Measurements from ENCODE around the gene COL27A1. TPM values are rescaled to one million over a fixed set of nuclear protein-coding genes. Genes with fewer than 3 reads are reported as not detected.

The COL27A1 gene
- total and polyA plus RNA-seq, 2 donors: 8.1 to 21.5 TPM

GRCh38 chr9:114252394-114252793 is 97.1 kb downstream of the COL27A1 start:
- no peak for DNase-seq (ENCODE audit: extremely low spot score)
- H3K27ac ChIP-seq (ENCODE audit: low read depth): no peak overlapping the region
- H3K4me3 ChIP-seq (ENCODE audit: low read depth, low read length): no peak overlapping the region
- WGBS: 95% methylated on average over 6 of the region's 6 CpGs
- H3K4me1 ChIP-seq (ENCODE audit: insufficient read depth): no peaks in the 10 kb centered on the region
- H3K36me3 ChIP-seq (ENCODE audit: insufficient read depth): no peaks in the 10 kb centered on the region

GRCh38 chr9:114256827-114257328 is 101.5 kb downstream of the COL27A1 start:
- H3K4me3 ChIP-seq (ENCODE audit: low read depth, low read length): no peak overlapping the region
- no peak for DNase-seq (ENCODE audit: extremely low spot score)
- 72% methylated on average over 10 of the region's 10 CpGs for WGBS
- no peak overlapping the region for H3K27ac ChIP-seq (ENCODE audit: low read depth)
- no peaks in the 10 kb centered on the region for H3K4me1 ChIP-seq (ENCODE audit: insufficient read depth)
- no peaks in the 10 kb centered on the region for H3K36me3 ChIP-seq (ENCODE audit: insufficient read depth)

DNA sequence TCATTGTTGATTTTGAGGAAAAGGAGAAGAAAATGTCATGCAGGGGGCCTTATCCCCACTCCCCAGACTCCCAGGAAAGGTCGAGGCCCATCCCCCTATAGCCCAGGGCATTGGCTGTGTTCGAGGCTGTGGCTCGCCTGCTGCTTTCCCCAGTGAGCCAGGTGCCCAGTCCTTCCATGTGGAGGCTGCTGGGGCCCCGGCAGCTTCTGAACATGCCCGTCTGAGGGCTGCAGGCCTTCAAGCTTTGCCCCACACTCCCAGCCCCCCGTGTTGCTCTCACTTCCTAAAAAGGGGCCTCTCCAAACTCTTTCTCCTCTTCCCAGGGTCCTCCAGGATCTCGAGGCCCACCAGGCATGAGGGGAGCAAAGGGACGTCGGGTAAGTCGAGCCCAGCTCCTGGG is 102.9 kb downstream of the COL27A1 start:
- no peak overlapping the region for H3K4me3 ChIP-seq (ENCODE audit: low read depth, low read length)
- WGBS: 82% methylated on average over 10 of the region's 10 CpGs
- no peaks in the 10 kb centered on the region for H3K4me1 ChIP-seq (ENCODE audit: insufficient read depth)
- DNase-seq (ENCODE audit: extremely low spot score): no peak
- no peaks in the 10 kb centered on the region for H3K36me3 ChIP-seq (ENCODE audit: insufficient read depth)
- no peak overlapping the region for H3K27ac ChIP-seq (ENCODE audit: low read depth)

DNA sequence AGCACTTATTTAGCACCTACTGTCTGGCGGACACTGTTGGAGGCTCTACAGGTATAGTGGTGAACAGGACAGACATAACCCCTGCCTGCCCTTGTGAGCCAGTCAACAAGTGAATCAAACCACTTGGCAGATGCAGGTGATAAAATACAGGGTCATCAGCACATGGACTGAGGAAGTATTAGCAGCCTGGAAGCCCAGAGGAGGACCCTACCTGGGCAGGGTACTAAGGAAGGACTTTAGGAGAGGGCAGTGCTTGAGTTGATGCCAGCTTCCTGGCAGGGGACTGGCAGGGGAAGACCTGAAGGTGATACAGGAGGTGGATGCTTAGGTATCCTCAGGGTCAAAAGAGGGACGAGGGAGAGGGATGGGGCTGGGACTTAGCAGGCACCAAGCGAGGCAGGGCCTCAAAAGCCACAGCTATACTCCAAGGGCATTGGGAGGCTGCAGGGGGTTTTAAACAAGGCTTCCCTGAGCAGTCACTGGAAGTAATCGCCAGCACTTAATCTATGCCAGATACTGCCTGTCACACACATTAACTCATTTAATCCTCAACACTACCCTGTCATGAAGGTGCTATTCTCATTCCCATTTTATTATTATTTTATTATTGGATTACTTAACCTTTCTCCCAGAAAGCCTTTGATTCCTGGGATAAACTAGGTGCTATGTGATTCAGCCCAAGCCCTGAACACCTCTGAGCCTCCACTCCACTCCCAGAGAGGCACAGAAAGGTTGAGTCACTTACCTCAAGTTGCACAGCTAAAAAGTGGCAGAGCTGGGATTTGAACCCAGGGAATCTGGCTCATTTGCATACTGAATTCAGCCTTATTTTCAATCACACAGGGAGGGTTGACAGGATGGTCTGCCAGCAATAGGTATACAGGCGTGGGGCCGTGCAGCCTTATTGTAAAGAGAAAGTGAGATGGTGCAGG is 103.8 kb downstream of the COL27A1 start:
- Histone ChIP-seq H3K36me3 (ENCODE audit: insufficient read depth) (no peaks in the 10 kb centered on the region), H3K4me1 (ENCODE audit: insufficient read depth) (no peaks in the 10 kb centered on the region), H3K4me3 (ENCODE audit: low read depth, low read length) (no peak overlapping the region), H3K27ac (ENCODE audit: low read depth) (no peak overlapping the region)
- no peak for DNase-seq (ENCODE audit: extremely low spot score)
- 83% methylated on average over 6 of the region's 6 CpGs for WGBS

- H3K27ac ChIP-seq (ENCODE audit: low read depth): no peak overlapping the region
- H3K36me3 ChIP-seq (ENCODE audit: insufficient read depth): no peaks in the 10 kb centered on the region
- H3K4me1 ChIP-seq (ENCODE audit: insufficient read depth): no peaks in the 10 kb centered on the region
- no peak for DNase-seq (ENCODE audit: extremely low spot score)
- WGBS: 71% methylated on average over 15 of the region's 15 CpGs
- H3K4me3 ChIP-seq (ENCODE audit: low read depth, low read length): no peak overlapping the region
Measured at GRCh38 chr9:114259798-114260523, 104.6 kb downstream of the COL27A1 start.

DNA sequence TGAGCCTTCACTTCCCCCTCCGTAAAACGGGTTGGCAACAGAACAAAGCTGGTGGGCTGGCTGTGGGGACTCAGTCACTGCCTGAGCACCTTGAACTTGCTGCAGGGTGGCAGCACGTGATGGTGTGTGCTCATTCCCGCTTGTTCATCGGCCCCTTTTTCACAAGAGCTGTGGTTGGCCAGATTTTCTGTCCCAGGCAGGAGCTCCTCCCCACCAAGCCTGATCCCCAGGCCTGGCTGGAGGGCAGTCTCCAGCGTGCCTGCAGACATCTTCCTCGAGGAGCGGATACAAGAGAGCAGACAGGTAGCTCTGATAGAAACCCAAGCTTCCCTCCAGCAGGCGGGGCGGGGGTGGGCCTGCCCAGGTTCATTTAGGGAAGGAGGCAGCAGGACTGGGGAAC is 105.7 kb downstream of the COL27A1 start:
- Histone ChIP-seq H3K36me3 (ENCODE audit: insufficient read depth) (no peaks in the 10 kb centered on the region), H3K27ac (ENCODE audit: low read depth) (no peak overlapping the region), H3K4me3 (ENCODE audit: low read depth, low read length) (no peak overlapping the region), H3K4me1 (ENCODE audit: insufficient read depth) (no peaks in the 10 kb centered on the region)
- no peak for DNase-seq (ENCODE audit: extremely low spot score)
- WGBS: 92% methylated on average over 10 of the region's 10 CpGs

GRCh38 chr9:114261987-114262386 is 106.7 kb downstream of the COL27A1 start:
- H3K27ac ChIP-seq (ENCODE audit: low read depth): no peak overlapping the region
- no peaks in the 10 kb centered on the region for H3K36me3 ChIP-seq (ENCODE audit: insufficient read depth)
- H3K4me1 ChIP-seq (ENCODE audit: insufficient read depth): no peaks in the 10 kb centered on the region
- H3K4me3 ChIP-seq (ENCODE audit: low read depth, low read length): no peak overlapping the region
- whole genome bisulfite sequencing: 76% methylated on average over 9 of the region's 9 CpGs
- no peak for DNase-seq (ENCODE audit: extremely low spot score)

GRCh38 chr9:114263853-114264510 is 108.6 kb downstream of the COL27A1 start:
- H3K4me1 ChIP-seq (ENCODE audit: insufficient read depth): no peaks in the 10 kb centered on the region
- WGBS: 63% methylated on average over 21 of the region's 21 CpGs
- DNase-seq (ENCODE audit: extremely low spot score): no peak
- H3K27ac ChIP-seq (ENCODE audit: low read depth): no peak overlapping the region
- H3K36me3 ChIP-seq (ENCODE audit: insufficient read depth): no peaks in the 10 kb centered on the region
- no peak overlapping the region for H3K4me3 ChIP-seq (ENCODE audit: low read depth, low read length)

- Histone ChIP-seq H3K4me3 (ENCODE audit: low read depth, low read length) (no peak overlapping the region), H3K27ac (ENCODE audit: low read depth) (no peak overlapping the region), H3K36me3 (ENCODE audit: insufficient read depth) (no peaks in the 10 kb centered on the region), H3K4me1 (ENCODE audit: insufficient read depth) (no peaks in the 10 kb centered on the region)
- DNase-seq (ENCODE audit: extremely low spot score): no peak
- 94% methylated on average over 15 of the region's 15 CpGs for WGBS
Measured at GRCh38 chr9:114264806-114265550, 109.6 kb downstream of the COL27A1 start.

DNA sequence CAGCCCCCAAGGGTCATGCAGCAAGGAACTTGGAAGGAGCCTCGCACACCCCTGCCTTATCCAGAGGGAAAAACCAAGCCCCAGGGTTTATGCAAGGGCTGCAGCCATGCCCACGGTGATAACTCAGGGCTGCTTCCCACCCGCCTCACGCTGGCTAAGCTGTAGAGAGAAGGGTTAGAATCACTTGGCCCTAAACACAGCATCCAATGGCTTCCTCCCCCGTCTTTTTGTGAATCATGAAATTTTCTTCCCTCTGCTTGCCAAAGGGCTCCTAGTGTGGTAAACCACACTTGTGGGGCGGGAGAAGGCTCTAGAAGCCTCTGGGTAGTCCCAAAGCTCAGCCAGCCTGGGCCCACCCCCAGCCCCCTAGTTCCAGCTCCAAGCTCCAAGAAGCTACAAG is 111.6 kb downstream of the COL27A1 start:
- Histone ChIP-seq H3K27ac (ENCODE audit: low read depth) (no peak overlapping the region), H3K36me3 (ENCODE audit: insufficient read depth) (no peaks in the 10 kb centered on the region), H3K4me3 (ENCODE audit: low read depth, low read length) (no peak overlapping the region), H3K4me1 (ENCODE audit: insufficient read depth) (no peaks in the 10 kb centered on the region)
- 86% methylated on average over 6 of the region's 6 CpGs for WGBS
- DNase-seq (ENCODE audit: extremely low spot score): no peak

GRCh38 chr9:114269023-114269422 is 113.7 kb downstream of the COL27A1 start:
- no peak for DNase-seq (ENCODE audit: extremely low spot score)
- H3K36me3 ChIP-seq (ENCODE audit: insufficient read depth): no peaks in the 10 kb centered on the region
- H3K27ac ChIP-seq (ENCODE audit: low read depth): no peak overlapping the region
- WGBS: 93% methylated on average over 9 of the region's 9 CpGs
- H3K4me1 ChIP-seq (ENCODE audit: insufficient read depth): no peaks in the 10 kb centered on the region
- H3K4me3 ChIP-seq (ENCODE audit: low read depth, low read length): no peak overlapping the region

- H3K4me3 ChIP-seq (ENCODE audit: low read depth, low read length): no peak overlapping the region
- 81% methylated on average over 8 of the region's 8 CpGs for WGBS
- H3K36me3 ChIP-seq (ENCODE audit: insufficient read depth): no peaks in the 10 kb centered on the region
- no peaks in the 10 kb centered on the region for H3K4me1 ChIP-seq (ENCODE audit: insufficient read depth)
- DNase-seq (ENCODE audit: extremely low spot score): no peak
- H3K27ac ChIP-seq (ENCODE audit: low read depth): no peak overlapping the region
Measured at GRCh38 chr9:114270120-114270975, 115.0 kb downstream of the COL27A1 start.
